ENCODE measurements around the gene GBF1. TPM values are rescaled to one million over a fixed set of nuclear protein-coding genes. Genes with fewer than 3 reads are reported as not detected.

Gene GBF1
- total RNA-seq, 2 experiments from 2014 or later = 28.8 to 30.9 TPM

GRCh38 chr10:102324061-102324460, 78.7 kb downstream of the GBF1 start:
- Mint-ChIP-seq H3K27ac (no peak overlapping the region), H3K9me3 (no peaks in the 10 kb centered on the region), H3K36me3 (ENCODE audit: low read depth) (peaks cover 12% of the 10 kb centered on the region), H3K27me3 (no peaks in the 10 kb centered on the region), H3K4me1 (ENCODE audit: low read depth) (peaks cover 46% of the 10 kb centered on the region), H3K4me3 (no peak overlapping the region)
- no peak for DNase-seq
- H3K4me1 ChIP-seq (ENCODE audit: insufficient read depth, low read length) = peaks cover 17% of the 10 kb centered on the region
- H3K36me3 ChIP-seq (ENCODE audit: insufficient read depth, low read length) = peaks cover 6% of the 10 kb centered on the region
- CTCF ChIA-PET = interaction anchor here (1.0 kb wide), 1 partner anchor 94 kb away, joined by 5 read pairs; no protein-coding TSS in a partner anchor
- ATAC-seq (ENCODE audit: poor library complexity) = no peak
- POLR2A ChIA-PET = interaction anchor here (0.7 kb wide), 1 partner anchor 15 kb away, joined by 3 read pairs; no protein-coding TSS in a partner anchor
- H3K27me3 ChIP-seq (ENCODE audit: control insufficient read depth in 1 of 2, insufficient read depth in 2 of 2, low read length in 2 of 2) = no peaks in the 10 kb centered on the region
- no peak overlapping the region for H3K27ac ChIP-seq (ENCODE audit: low read depth in 1 of 2, low read length in 2 of 2)
- TF ChIP-seq CTCF (IDR thresholded peaks at IDR 0.05) = no peak
- no peak overlapping the region for H3K4me3 ChIP-seq (ENCODE audit: low read length)
- intact Hi-C loops (cut with DNase I, micrococcal nuclease) = no loop called here
- H3K9me3 ChIP-seq (ENCODE audit: control insufficient read depth in 1 of 2, insufficient read depth in 1 of 2, low read length in 2 of 2) = no peaks in the 10 kb centered on the region

GRCh38 chr10:102326031-102326430, 80.7 kb downstream of the GBF1 start:
- Histone ChIP-seq H3K4me3 (ENCODE audit: low read length) (no peak overlapping the region), H3K4me1 (ENCODE audit: insufficient read depth, low read length) (peaks cover 17% of the 10 kb centered on the region), H3K27me3 (ENCODE audit: control insufficient read depth in 1 of 2, insufficient read depth in 2 of 2, low read length in 2 of 2) (no peaks in the 10 kb centered on the region), H3K36me3 (ENCODE audit: insufficient read depth, low read length) (peaks cover 9% of the 10 kb centered on the region), H3K27ac (ENCODE audit: low read depth in 1 of 2, low read length in 2 of 2) (no peak overlapping the region), H3K9me3 (ENCODE audit: control insufficient read depth in 1 of 2, insufficient read depth in 1 of 2, low read length in 2 of 2) (no peaks in the 10 kb centered on the region)
- DNase-seq = no peak
- CTCF ChIA-PET = no interaction called here
- Mint-ChIP-seq H3K36me3 (ENCODE audit: low read depth) (peaks cover 9% of the 10 kb centered on the region), H3K4me3 (no peak overlapping the region), H3K9me3 (no peaks in the 10 kb centered on the region), H3K27ac (no peak overlapping the region), H3K27me3 (no peaks in the 10 kb centered on the region), H3K4me1 (ENCODE audit: low read depth) (peaks cover 42% of the 10 kb centered on the region)
- POLR2A ChIA-PET = no interaction called here
- intact Hi-C loops (cut with DNase I, micrococcal nuclease) = no loop called here
- no peak for TF ChIP-seq CTCF (IDR thresholded peaks at IDR 0.05)
- no peak for ATAC-seq (ENCODE audit: poor library complexity)

- H3K4me1 Mint-ChIP-seq (ENCODE audit: low read depth) = peaks cover 37% of the 10 kb centered on the region
- Histone ChIP-seq H3K27ac (ENCODE audit: low read depth in 1 of 2, low read length in 2 of 2) (no peak overlapping the region), H3K36me3 (ENCODE audit: insufficient read depth, low read length) (peaks cover 7% of the 10 kb centered on the region), H3K4me3 (ENCODE audit: low read length) (no peak overlapping the region), H3K4me1 (ENCODE audit: insufficient read depth, low read length) (peaks cover 13% of the 10 kb centered on the region), H3K27me3 (ENCODE audit: control insufficient read depth in 1 of 2, insufficient read depth in 2 of 2, low read length in 2 of 2) (no peaks in the 10 kb centered on the region), H3K9me3 (ENCODE audit: control insufficient read depth in 1 of 2, insufficient read depth in 1 of 2, low read length in 2 of 2) (no peaks in the 10 kb centered on the region)
- ATAC-seq (ENCODE audit: poor library complexity) (no peak), DNase-seq (no peak)
- H3K4me3 Mint-ChIP-seq = no peak overlapping the region
- intact Hi-C loops (cut with DNase I, micrococcal nuclease) = no loop called here
- no peak overlapping the region for H3K27ac Mint-ChIP-seq
- no peaks in the 10 kb centered on the region for H3K9me3 Mint-ChIP-seq
- ChIA-PET CTCF (interaction anchor here (0.6 kb wide), 1 partner anchor 366 kb away, joined by 3 read pairs; no protein-coding TSS in a partner anchor), POLR2A (no interaction called here)
- no peaks in the 10 kb centered on the region for H3K27me3 Mint-ChIP-seq
- TF ChIP-seq CTCF (IDR thresholded peaks at IDR 0.05) = no peak
- peaks cover 13% of the 10 kb centered on the region for H3K36me3 Mint-ChIP-seq (ENCODE audit: low read depth)
Measured at GRCh38 chr10:102327002-102327401, 81.7 kb downstream of the GBF1 start.
